Measurements from ENCODE around the gene PCDHGB6. TPM values are rescaled to one million over a fixed set of nuclear protein-coding genes. Genes with fewer than 3 reads are reported as not detected.
"Not testable (repeated sequence)": the region's sequence is repeated elsewhere in the genome, so short reads cannot be mapped to it uniquely, and the experiment has no call there.

The PCDHGB6 gene
- total RNA-seq, 1 donor from 2014 or later: 53.7 TPM

GRCh38 chr5:141417494-141418172 is 9.8 kb downstream of the PCDHGB6 start, which contains the start of gene PCDHGB7:
TSS of gene PCDHGB7 (plus strand) at chr5:141417677. CDS start at chr5:141417860, 183 bp downstream.
- peak; percentile 64 for TF ChIP-seq CTCF (conservative IDR thresholded peaks at IDR 0.05)
- Mint-ChIP-seq H3K4me1 (peaks cover 17% of the 10 kb centered on the region), H3K9me3 (peaks cover 36% of the 10 kb centered on the region), H3K4me3 (peak within 1 kb of the TSS; percentile 44), H3K27me3 (ENCODE audit: low read depth) (peaks cover 13% of the 10 kb centered on the region), H3K36me3 (ENCODE audit: low read depth) (peaks cover 82% of the 10 kb centered on the region)
- DNase-seq (ENCODE audit: low read depth, low spot score); H3K27ac Mint-ChIP-seq (ENCODE audit: unreplicated experiment): not testable (repeated sequence)

- no peak for DNase-seq (ENCODE audit: low read depth, low spot score)
- Mint-ChIP-seq H3K4me3 (peak overlapping the region; percentile 47), H3K9me3 (peaks cover 37% of the 10 kb centered on the region), H3K27me3 (ENCODE audit: low read depth) (peaks cover 7% of the 10 kb centered on the region), H3K36me3 (ENCODE audit: low read depth) (peaks cover 78% of the 10 kb centered on the region), H3K27ac (ENCODE audit: unreplicated experiment) (no peak overlapping the region), H3K4me1 (peaks cover 3% of the 10 kb centered on the region)
- no peak for TF ChIP-seq CTCF (conservative IDR thresholded peaks at IDR 0.05)
These were observed 11.5 kb downstream of the PCDHGB6 start for GRCh38 chr5:141419074-141419880.

- H3K27me3 Mint-ChIP-seq (ENCODE audit: low read depth): peaks cover 5% of the 10 kb centered on the region
- TF ChIP-seq CTCF (conservative IDR thresholded peaks at IDR 0.05): peak; percentile 61
- H3K4me3 Mint-ChIP-seq: peak within 1 kb of the TSS; percentile 75
- peaks cover 80% of the 10 kb centered on the region for H3K36me3 Mint-ChIP-seq (ENCODE audit: low read depth)
- H3K4me1 Mint-ChIP-seq: no peaks in the 10 kb centered on the region
- H3K27ac Mint-ChIP-seq (ENCODE audit: unreplicated experiment): no peak within 1 kb of the TSS
- H3K9me3 Mint-ChIP-seq: peaks cover 30% of the 10 kb centered on the region
- DNase-seq (ENCODE audit: low read depth, low spot score): no peak
These were observed 13.2 kb downstream of the PCDHGB6 start, which contains the start of gene PCDHGA11 for GRCh38 chr5:141420855-141421488. TSS of gene PCDHGA11 (plus strand) at chr5:141421051. CDS start at chr5:141421228, 177 bp downstream.

- H3K4me3 Mint-ChIP-seq: no peak overlapping the region
- DNase-seq (ENCODE audit: low read depth, low spot score): no peak
- H3K4me1 Mint-ChIP-seq: no peaks in the 10 kb centered on the region
- H3K9me3 Mint-ChIP-seq: peaks cover 26% of the 10 kb centered on the region
- H3K27me3 Mint-ChIP-seq (ENCODE audit: low read depth): peaks cover 5% of the 10 kb centered on the region
- peaks cover 81% of the 10 kb centered on the region for H3K36me3 Mint-ChIP-seq (ENCODE audit: low read depth)
- H3K27ac Mint-ChIP-seq (ENCODE audit: unreplicated experiment): no peak overlapping the region
- TF ChIP-seq CTCF (conservative IDR thresholded peaks at IDR 0.05): no peak
These were observed 13.7 kb downstream of the PCDHGB6 start for GRCh38 chr5:141421489-141421855.

GRCh38 chr5:141422742-141423291 is 15.0 kb downstream of the PCDHGB6 start:
- peak overlapping the region; percentile 51 for H3K4me3 Mint-ChIP-seq
- no peaks in the 10 kb centered on the region for H3K4me1 Mint-ChIP-seq
- peaks cover 32% of the 10 kb centered on the region for H3K9me3 Mint-ChIP-seq
- H3K36me3 Mint-ChIP-seq (ENCODE audit: low read depth): peaks cover 84% of the 10 kb centered on the region
- DNase-seq (ENCODE audit: low read depth, low spot score): no peak
- TF ChIP-seq CTCF (conservative IDR thresholded peaks at IDR 0.05): no peak
- H3K27ac Mint-ChIP-seq (ENCODE audit: unreplicated experiment): no peak overlapping the region
- peaks cover 5% of the 10 kb centered on the region for H3K27me3 Mint-ChIP-seq (ENCODE audit: low read depth)

Measured in neural crest cell (in vitro differentiated cells).